ENCODE measurements around the gene NPPA.
"Not testable (repeated sequence)": the region's sequence is repeated elsewhere in the genome, so short reads cannot be mapped to it uniquely, and the experiment has no call there.

Gene NPPA

GRCh38 chr1:11805422-11806306, 41.9 kb downstream of the NPPA start, which contains the start of the genes CLCN6 and MTHFR:
Gene CLCN6, plus strand, starts transcription at chr1:11806191. Its CDS starts 72 bp downstream, at chr1:11806263.
Gene MTHFR, minus strand, starts transcription at chr1:11805964. Its CDS starts 2,848 bp downstream, at chr1:11803116.
- peaks cover 2% of the 10 kb centered on the region; the same call in 1 of the 2 replicates for H3K36me3 ChIP-seq (ENCODE audit: control insufficient read depth, insufficient read depth, low read length)
- H3K9me3 ChIP-seq (ENCODE audit: control insufficient read depth, insufficient read depth, low read length): no peaks in the 10 kb centered on the region
- peak; percentile 97 for DNase-seq (ENCODE audit: low read depth, low spot score)
- no CpG with 5 or more reads among the region's 72 CpGs for WGBS (ENCODE audit: insufficient coverage, insufficient read length)
- no peaks in the 10 kb centered on the region for H3K27me3 ChIP-seq (ENCODE audit: control insufficient read depth, insufficient read depth, low read length)
- H3K27ac ChIP-seq (ENCODE audit: low read length): no peak within 1 kb of the TSS
- H3K4me1 ChIP-seq (ENCODE audit: control insufficient read depth, insufficient read depth, low read length): 0 out of 2 replicates have a peak, but pooled peaks cover 5% of the 10 kb centered on the region
- peak within 1 kb of the TSS; percentile 82; the same call in 1 of the 2 replicates for H3K4me3 ChIP-seq (ENCODE audit: low read length)

- Histone ChIP-seq H3K4me3 (ENCODE audit: low read length) (peak overlapping the region; percentile 82; the same call in 1 of the 2 replicates), H3K27ac (ENCODE audit: low read length) (no peak overlapping the region), H3K4me1 (ENCODE audit: control insufficient read depth, insufficient read depth, low read length) (0 out of 2 replicates have a peak, but pooled peaks cover 5% of the 10 kb centered on the region), H3K9me3 (ENCODE audit: control insufficient read depth, insufficient read depth, low read length) (no peaks in the 10 kb centered on the region), H3K27me3 (ENCODE audit: control insufficient read depth, insufficient read depth, low read length) (no peaks in the 10 kb centered on the region), H3K36me3 (ENCODE audit: control insufficient read depth, insufficient read depth, low read length) (peaks cover 7% of the 10 kb centered on the region; the same call in 1 of the 2 replicates)
- DNase-seq (ENCODE audit: low read depth, low spot score): no peak
- WGBS (ENCODE audit: insufficient coverage, insufficient read length): no CpG with 5 or more reads among the region's 17 CpGs
Measured at GRCh38 chr1:11804666-11805421, 42.7 kb downstream of the NPPA start.

- not testable (repeated sequence) for H3K4me3 ChIP-seq (ENCODE audit: low read length); H3K9me3 ChIP-seq (ENCODE audit: control insufficient read depth, insufficient read depth, low read length); H3K27ac ChIP-seq (ENCODE audit: low read length); H3K36me3 ChIP-seq (ENCODE audit: control insufficient read depth, insufficient read depth, low read length); H3K27me3 ChIP-seq (ENCODE audit: control insufficient read depth, insufficient read depth, low read length); H3K4me1 ChIP-seq (ENCODE audit: control insufficient read depth, insufficient read depth, low read length); DNase-seq (ENCODE audit: low read depth, low spot score)
- WGBS (ENCODE audit: insufficient coverage, insufficient read length): no CpG with 5 or more reads among the region's 9 CpGs
Measured at GRCh38 chr1:11803924-11804665, 43.5 kb downstream of the NPPA start.

GRCh38 chr1:11802973-11803885, 44.4 kb downstream of the NPPA start:
- Histone ChIP-seq H3K36me3 (ENCODE audit: control insufficient read depth, insufficient read depth, low read length) (peaks cover 11% of the 10 kb centered on the region; the same call in 1 of the 2 replicates), H3K4me3 (ENCODE audit: low read length) (peak overlapping the region; percentile 44; the same call in 1 of the 2 replicates), H3K27ac (ENCODE audit: low read length) (no peak overlapping the region), H3K9me3 (ENCODE audit: control insufficient read depth, insufficient read depth, low read length) (no peaks in the 10 kb centered on the region), H3K27me3 (ENCODE audit: control insufficient read depth, insufficient read depth, low read length) (no peaks in the 10 kb centered on the region), H3K4me1 (ENCODE audit: control insufficient read depth, insufficient read depth, low read length) (0 out of 2 replicates have a peak, but pooled peaks cover 5% of the 10 kb centered on the region)
- WGBS (ENCODE audit: insufficient coverage, insufficient read length): no CpG with 5 or more reads among the region's 28 CpGs
- peak; percentile 83 for DNase-seq (ENCODE audit: low read depth, low spot score)

GRCh38 chr1:11802616-11802972, 45.0 kb downstream of the NPPA start:
- WGBS (ENCODE audit: insufficient coverage, insufficient read length): no CpG with 5 or more reads among the region's 6 CpGs
- Histone ChIP-seq H3K9me3 (ENCODE audit: control insufficient read depth, insufficient read depth, low read length) (no peaks in the 10 kb centered on the region), H3K27ac (ENCODE audit: low read length) (no peak overlapping the region), H3K36me3 (ENCODE audit: control insufficient read depth, insufficient read depth, low read length) (peaks cover 11% of the 10 kb centered on the region; the same call in 1 of the 2 replicates), H3K4me1 (ENCODE audit: control insufficient read depth, insufficient read depth, low read length) (0 out of 2 replicates have a peak, but pooled peaks cover 5% of the 10 kb centered on the region), H3K27me3 (ENCODE audit: control insufficient read depth, insufficient read depth, low read length) (no peaks in the 10 kb centered on the region), H3K4me3 (ENCODE audit: low read length) (no peak overlapping the region)
- DNase-seq (ENCODE audit: low read depth, low spot score): no peak

GRCh38 chr1:11800756-11801433, 46.7 kb downstream of the NPPA start:
- 0 out of 2 replicates have a peak, but pooled peaks cover 5% of the 10 kb centered on the region for H3K4me1 ChIP-seq (ENCODE audit: control insufficient read depth, insufficient read depth, low read length)
- H3K9me3 ChIP-seq (ENCODE audit: control insufficient read depth, insufficient read depth, low read length): no peaks in the 10 kb centered on the region
- WGBS (ENCODE audit: insufficient coverage, insufficient read length): no CpG with 5 or more reads among the region's 21 CpGs
- H3K36me3 ChIP-seq (ENCODE audit: control insufficient read depth, insufficient read depth, low read length): peaks cover 11% of the 10 kb centered on the region; the same call in 1 of the 2 replicates
- H3K27me3 ChIP-seq (ENCODE audit: control insufficient read depth, insufficient read depth, low read length): no peaks in the 10 kb centered on the region
- no peak overlapping the region for H3K4me3 ChIP-seq (ENCODE audit: low read length)
- no peak overlapping the region for H3K27ac ChIP-seq (ENCODE audit: low read length)
- DNase-seq (ENCODE audit: low read depth, low spot score): no peak

- H3K27me3 ChIP-seq (ENCODE audit: control insufficient read depth, insufficient read depth, low read length): no peaks in the 10 kb centered on the region
- 0 out of 2 replicates have a peak, but pooled peaks cover 5% of the 10 kb centered on the region for H3K4me1 ChIP-seq (ENCODE audit: control insufficient read depth, insufficient read depth, low read length)
- H3K27ac ChIP-seq (ENCODE audit: low read length): no peak overlapping the region
- peaks cover 13% of the 10 kb centered on the region; the same call in 1 of the 2 replicates for H3K36me3 ChIP-seq (ENCODE audit: control insufficient read depth, insufficient read depth, low read length)
- no peak overlapping the region for H3K4me3 ChIP-seq (ENCODE audit: low read length)
- no peak for DNase-seq (ENCODE audit: low read depth, low spot score)
- no peaks in the 10 kb centered on the region for H3K9me3 ChIP-seq (ENCODE audit: control insufficient read depth, insufficient read depth, low read length)
- WGBS (ENCODE audit: insufficient coverage, insufficient read length): no CpG with 5 or more reads among the region's 8 CpGs
Measured at GRCh38 chr1:11800391-11800755, 47.2 kb downstream of the NPPA start.

- no peaks in the 10 kb centered on the region for H3K9me3 ChIP-seq (ENCODE audit: control insufficient read depth, insufficient read depth, low read length)
- peaks cover 17% of the 10 kb centered on the region; the same call in 1 of the 2 replicates for H3K36me3 ChIP-seq (ENCODE audit: control insufficient read depth, insufficient read depth, low read length)
- 0 out of 2 replicates have a peak, but pooled peaks cover 5% of the 10 kb centered on the region for H3K4me1 ChIP-seq (ENCODE audit: control insufficient read depth, insufficient read depth, low read length)
- H3K27me3 ChIP-seq (ENCODE audit: control insufficient read depth, insufficient read depth, low read length): no peaks in the 10 kb centered on the region
- DNase-seq (ENCODE audit: low read depth, low spot score): no peak
- H3K4me3 ChIP-seq (ENCODE audit: low read length): no peak overlapping the region
- no CpG with 5 or more reads among the region's 9 CpGs for WGBS (ENCODE audit: insufficient coverage, insufficient read length)
- H3K27ac ChIP-seq (ENCODE audit: low read length): no peak overlapping the region
Measured at GRCh38 chr1:11799896-11800295, 47.7 kb downstream of the NPPA start.

GRCh38 chr1:11799099-11799498, 48.5 kb downstream of the NPPA start:
- H3K4me1 ChIP-seq (ENCODE audit: control insufficient read depth, insufficient read depth, low read length): 0 out of 2 replicates have a peak, but pooled peaks cover 5% of the 10 kb centered on the region
- no peaks in the 10 kb centered on the region for H3K27me3 ChIP-seq (ENCODE audit: control insufficient read depth, insufficient read depth, low read length)
- H3K27ac ChIP-seq (ENCODE audit: low read length): no peak overlapping the region
- no CpG with 5 or more reads among the region's 5 CpGs for WGBS (ENCODE audit: insufficient coverage, insufficient read length)
- DNase-seq (ENCODE audit: low read depth, low spot score): no peak
- H3K9me3 ChIP-seq (ENCODE audit: control insufficient read depth, insufficient read depth, low read length): no peaks in the 10 kb centered on the region
- H3K36me3 ChIP-seq (ENCODE audit: control insufficient read depth, insufficient read depth, low read length): peaks cover 21% of the 10 kb centered on the region
- H3K4me3 ChIP-seq (ENCODE audit: low read length): no peak overlapping the region
